Measurements from ENCODE around the gene CCDC169.
A peak's percentile ranks its signal among the peaks of the same experiment; 100 is the strongest.
"Not testable (repeated sequence)": the region's sequence is repeated elsewhere in the genome, so short reads cannot be mapped to it uniquely, and the experiment has no call there.

Gene CCDC169

DNA sequence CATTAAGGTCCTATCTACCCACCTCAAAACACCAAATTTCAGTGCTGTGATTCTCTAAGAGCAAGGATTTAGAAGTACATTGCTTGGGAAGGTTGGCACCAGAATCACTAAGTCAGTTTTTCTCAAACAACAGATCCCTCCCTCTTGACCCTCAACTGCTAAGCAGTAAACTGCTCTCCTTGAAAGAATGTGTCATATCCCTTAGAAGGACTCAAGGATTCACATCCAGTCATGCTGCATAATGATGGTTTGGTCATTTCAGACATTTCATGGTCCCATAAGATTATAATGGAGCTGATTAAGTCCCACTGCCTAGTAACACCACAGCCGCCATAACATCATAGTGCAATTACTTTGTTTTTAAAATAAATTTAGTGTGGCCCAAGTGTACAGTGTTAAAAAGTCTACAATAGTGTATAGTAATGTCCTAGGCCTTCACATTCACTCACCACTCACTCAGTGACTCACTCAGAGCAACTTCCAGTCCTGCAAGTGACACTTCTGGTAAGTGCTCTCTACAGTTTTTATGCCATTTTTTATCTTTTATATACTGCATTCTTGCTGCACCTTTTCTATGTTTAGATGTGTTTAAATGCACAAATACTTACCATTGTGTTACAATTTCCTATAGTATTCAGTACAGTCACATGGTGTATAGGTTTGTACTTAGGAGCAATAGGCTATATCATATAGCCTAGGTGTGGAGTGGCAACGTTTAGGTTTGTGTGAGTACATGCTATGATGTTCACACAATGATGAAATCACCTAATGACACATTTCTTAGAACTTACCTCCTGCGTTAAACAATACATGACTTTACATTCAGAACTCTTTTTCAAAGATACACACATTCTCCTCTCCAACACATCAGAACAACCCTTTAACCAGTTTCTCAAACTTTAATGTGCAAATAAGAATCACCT is 15.7 kb upstream of the CCDC169 start:
- no peak for DNase-seq (ENCODE audit: low spot score)

- DNase-seq (ENCODE audit: low spot score), result no peak
Measured at GRCh38 chr13:36310417-36311108, 12.9 kb upstream of the CCDC169 start.

- DNase-seq (ENCODE audit: low spot score), result no peak
Measured at GRCh38 chr13:36302289-36302688, 4.7 kb upstream of the CCDC169 start.

GRCh38 chr13:36299469-36299868 is 1.9 kb upstream of the CCDC169 start:
- not testable (repeated sequence) for DNase-seq (ENCODE audit: low spot score)

DNA sequence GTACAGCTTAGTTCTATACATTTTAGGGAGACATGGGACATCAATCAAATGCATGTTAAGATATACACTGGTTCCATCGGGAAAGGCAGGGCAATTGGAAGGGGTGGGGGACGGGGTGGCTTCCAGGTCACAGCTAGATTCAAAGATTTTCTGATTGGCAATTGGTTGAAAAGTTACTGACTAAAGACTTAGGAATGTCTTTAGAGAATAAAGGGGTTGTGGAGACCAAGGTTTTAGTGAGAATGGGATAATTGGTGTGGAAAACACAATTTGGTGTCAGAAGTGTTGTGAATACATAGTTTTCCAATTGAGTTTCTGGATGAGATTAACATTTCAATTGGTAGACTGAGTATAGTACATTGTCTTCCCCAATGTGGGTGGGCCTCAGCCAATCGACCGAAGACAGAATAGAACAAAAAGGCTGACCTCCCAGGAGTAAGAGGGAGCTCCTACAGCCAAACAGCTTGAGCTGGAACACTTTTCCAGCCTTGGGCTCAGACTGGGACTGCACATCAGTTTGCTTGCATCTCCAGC is 988 bp upstream of the CCDC169 start:
- no peak for DNase-seq (ENCODE audit: low spot score)

DNA sequence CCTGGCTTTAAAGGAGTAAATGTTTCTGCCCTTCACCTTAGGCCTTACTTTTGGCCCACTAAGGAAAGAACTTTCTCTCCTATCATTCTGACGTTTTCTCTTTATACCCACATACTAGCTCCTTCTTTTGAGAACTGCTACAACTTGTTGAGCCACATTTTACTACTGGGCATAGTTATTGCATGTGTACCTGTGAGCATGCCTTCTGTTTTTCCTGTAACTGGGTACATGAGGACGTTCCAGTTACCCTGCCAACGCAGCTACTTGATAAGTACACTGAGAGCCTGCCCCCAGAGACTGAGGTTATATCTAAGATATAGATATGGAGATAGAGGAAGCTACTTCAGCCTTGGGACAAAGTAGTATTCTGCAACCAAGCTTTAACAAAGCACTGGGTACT is 3.5 kb downstream of the CCDC169 start:
- no peak for DNase-seq (ENCODE audit: low spot score)

DNA sequence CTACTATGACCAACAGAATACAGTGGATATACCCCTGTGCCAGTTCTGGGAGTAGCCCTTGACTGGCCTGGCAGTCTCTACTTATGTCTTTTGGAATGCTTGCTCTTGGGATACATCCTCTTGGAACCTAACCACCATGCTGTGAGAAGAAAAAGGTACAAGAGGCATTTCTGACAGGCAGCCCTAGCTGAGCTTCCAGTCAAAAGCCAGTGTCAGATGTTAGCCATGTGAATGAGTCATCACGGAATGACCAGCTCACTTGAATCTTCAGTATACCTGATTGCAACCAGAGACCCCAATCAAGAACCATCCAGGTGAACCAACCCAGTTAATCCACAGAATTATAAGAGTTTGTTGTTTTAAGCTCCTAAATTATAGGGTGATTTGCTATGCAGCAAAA is 4.1 kb downstream of the CCDC169 start:
- no peak for DNase-seq (ENCODE audit: low spot score)

GRCh38 chr13:36288794-36289391 is 8.7 kb downstream of the CCDC169 start:
- no peak for DNase-seq (ENCODE audit: low spot score)

GRCh38 chr13:36286006-36286405 is 11.6 kb downstream of the CCDC169 start:
- no peak for DNase-seq (ENCODE audit: low spot score)

DNA sequence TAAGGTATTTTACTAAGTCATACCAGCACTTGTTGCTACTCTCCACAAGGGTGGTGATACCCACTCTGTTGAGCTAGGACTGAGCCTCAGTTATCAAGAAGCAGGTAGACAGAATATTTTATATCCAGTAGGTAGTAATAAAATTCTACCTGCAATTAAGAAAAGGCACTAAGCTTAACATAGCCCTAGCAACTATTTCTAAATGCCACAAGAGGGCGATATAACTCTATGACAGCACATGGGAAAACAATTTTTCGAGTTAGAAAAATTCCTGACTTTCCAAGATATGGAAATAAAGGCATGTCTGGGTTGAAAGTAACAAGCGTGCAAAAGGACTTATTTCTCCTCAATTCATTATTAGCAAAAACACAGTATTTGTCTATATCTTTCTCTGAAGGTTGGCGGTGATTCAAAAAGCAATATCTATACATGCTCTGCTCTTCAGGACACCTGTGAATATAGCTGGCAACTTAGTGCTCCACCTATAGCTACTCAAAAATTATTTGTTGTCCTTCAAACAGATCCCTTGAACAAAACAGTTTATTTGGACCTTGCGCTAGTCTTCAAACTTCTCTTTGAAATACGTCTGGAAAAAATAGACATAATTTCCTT is 14.7 kb downstream of the CCDC169 start:
- DNase-seq (ENCODE audit: low spot score), result peak; percentile 11

- peak; percentile 24 for DNase-seq (ENCODE audit: low spot score)
Measured at GRCh38 chr13:36275190-36276002, 22.2 kb downstream of the CCDC169 start.

GRCh38 chr13:36273431-36273830 is 24.2 kb downstream of the CCDC169 start:
- DNase-seq (ENCODE audit: low spot score), result no peak

DNA sequence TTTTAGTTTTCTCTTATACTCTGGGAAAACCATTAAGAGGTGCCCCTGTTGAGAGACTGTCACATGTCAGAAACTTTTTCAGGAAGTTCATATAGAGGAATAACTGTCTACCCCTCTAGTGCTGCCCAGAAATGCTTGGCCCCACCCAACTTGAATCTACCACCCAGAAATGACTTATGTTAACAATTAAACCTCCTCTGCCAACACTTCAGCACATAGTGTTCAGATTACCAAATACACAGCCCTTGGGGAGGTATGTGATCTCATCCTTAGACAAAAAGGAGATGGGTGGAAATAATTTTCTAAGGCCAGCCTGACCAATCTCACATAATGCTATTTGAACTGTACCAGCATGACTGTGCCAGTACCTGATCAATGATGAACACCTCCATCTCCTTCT is 35.6 kb downstream of the CCDC169 start:
- no peak for DNase-seq (ENCODE audit: low spot score)

DNA sequence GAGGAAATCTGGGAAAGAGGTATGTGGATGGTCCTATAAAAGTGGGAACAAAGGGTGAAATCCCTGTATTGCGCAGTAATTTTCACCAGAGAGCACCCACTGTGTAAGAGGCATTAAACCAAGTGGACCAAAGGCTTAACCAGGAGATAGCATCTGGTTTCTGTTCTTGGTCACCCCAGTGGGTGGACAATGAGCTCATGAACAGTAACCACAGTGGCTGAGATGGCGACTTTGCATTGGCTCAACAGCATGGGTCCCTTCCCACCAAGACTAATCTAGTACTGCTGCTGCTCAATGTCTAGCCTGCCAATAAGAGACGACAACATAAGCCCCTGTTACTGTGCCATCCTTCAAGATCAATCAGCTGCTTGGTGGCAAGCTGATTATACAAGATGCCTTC is 36.6 kb downstream of the CCDC169 start:
- no peak for DNase-seq (ENCODE audit: low spot score)

DNA sequence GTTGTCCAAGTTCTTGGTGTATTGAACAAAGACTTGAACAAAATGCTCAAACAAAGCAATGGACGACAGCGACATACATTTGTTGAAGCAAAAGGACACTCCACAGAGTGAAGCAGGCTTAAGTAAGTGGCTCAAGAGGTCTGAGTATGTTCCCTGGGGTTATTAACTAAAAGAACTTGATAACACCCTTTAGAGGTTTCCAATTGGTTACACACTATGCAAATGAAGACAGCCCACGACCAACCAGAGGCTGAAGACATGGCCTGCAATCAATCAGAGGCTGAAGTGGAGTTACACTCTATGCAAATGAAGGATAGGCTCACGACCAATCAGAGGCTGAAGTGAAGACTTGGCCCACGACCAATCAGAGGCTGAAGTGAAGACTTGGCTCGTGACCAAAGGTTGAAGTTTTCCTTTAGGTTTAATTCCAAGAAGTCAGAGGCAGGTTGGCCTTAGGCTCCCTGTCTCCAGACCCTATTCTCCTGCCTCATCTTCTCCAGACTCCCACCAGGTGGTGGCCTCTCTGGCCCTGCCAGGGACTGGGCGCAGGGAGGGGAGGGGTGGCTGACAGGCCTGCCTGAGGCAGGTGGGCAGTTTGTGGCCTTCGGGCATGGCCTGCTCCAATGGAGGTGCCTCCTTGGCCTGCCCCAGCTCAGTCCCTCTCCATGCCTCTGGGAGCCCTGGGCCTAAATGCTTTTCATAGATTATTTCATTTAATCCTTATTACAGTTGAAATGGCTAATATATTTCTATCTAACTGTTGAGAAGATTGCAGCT is 38.1 kb downstream of the CCDC169 start:
- DNase-seq (ENCODE audit: low spot score), result no peak

DNA sequence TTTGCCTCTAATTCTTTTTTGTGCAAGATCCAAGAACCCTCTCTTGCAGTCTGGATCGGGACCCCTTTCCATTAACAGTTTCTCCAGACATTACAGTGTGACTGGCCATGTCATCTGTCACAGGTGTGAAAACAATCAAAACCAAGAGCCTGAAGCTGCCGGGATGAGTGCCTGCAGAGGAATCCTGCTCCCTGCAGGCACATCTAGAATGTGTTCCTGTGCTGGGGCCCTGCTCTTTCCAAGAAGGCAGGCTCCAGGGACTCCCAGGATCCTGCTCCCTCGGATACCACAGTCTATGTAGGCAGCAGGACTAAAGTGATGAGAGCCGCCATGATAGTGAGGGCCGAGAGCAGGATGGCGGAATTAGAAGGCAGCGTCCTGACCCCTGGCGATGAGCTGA is 38.8 kb downstream of the CCDC169 start:
- DNase-seq (ENCODE audit: low spot score), result no peak

DNA sequence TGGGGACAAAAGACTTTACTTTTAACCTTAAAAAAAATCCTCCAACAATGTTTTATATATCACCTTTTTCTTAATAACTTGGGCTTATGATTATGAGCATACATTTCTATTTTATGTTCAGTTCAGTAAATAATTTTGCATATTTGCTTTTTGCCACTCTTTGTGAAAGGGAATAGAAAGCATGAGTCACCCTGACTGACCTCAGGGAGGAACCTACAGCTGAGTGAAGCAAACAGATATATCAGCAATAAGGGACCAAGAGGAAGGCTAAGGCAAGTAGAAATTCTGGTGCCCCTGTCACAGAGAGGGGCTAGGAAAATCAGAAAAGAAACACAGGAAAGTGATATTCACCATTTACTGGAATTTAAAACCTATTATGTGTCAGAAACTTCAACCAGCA is 46.1 kb downstream of the CCDC169 start:
- DNase-seq (ENCODE audit: low spot score), result no peak

DNA sequence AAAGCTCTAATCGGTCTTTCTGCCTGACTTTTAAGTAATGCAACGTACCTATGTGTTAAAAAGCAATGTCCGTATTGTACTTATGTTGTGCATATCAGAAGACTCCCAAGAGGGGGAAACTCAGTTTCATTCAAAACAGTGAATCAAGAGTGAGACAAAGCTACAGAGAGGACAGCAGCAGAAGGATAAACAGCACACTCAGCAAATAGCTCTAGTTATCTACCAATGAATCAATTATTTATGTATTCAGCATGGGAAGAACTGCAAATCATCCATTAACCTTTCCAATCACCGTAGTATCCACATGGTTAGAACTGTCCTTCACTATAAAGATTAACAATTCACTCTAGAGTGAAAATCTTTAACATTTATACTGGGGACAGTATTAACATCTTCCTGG is 46.6 kb downstream of the CCDC169 start:
- DNase-seq (ENCODE audit: low spot score), result no peak

- no peak for DNase-seq (ENCODE audit: low spot score)
Measured at GRCh38 chr13:36248700-36249099, 48.9 kb downstream of the CCDC169 start.

DNA sequence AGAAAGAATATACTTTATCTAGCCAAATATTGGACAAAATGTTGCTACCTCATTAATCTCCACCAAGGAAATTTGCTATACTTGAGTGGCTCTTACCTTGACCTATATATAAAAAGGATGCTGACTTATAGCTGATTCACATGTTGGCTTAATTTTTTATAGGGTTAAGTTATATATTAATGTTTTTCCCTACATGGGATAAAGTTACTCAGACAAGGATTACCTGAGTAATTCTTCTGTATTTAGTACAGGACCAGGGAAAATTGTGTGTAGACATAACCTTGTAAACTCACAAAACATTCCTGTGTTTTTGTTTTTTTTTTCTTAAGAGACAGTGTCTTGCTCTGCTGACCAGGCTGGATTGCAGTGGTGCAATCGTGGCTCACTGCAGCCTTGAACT is 52.6 kb downstream of the CCDC169 start:
- DNase-seq (ENCODE audit: low spot score), result no peak

DNA sequence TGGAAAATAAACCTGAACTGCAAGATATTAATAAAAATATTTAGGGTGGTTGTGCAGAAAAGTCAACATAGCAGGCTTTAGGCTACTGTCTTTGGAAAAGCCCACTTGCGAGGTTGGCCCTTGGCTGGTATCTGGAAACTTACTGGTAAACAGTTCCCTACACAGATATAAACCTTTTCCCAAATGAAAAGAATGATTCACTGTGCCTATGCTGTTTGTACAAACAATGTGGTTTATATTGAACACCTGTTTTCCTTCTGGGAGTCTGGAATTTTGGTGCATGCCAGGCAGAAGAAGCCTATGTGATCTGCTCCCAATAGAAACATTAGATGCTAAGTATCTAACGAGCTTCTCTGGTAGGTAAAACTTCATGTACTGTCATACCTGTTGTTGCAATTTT is 53.5 kb downstream of the CCDC169 start:
- DNase-seq (ENCODE audit: low spot score), result no peak

Data from activated CD4-positive, alpha-beta T cell treated with anti-CD3 and anti-CD28 coated beads, Interleukin-2, Interleukin-4, amounts not matched to agents 100 ng/mL and 50 ng/mL, durations not matched to agents 16 hours and 8 hours (primary cell).